HepG2 (cell line): ENCODE results near the gene ZNF414. TPM values are rescaled to one million over a fixed set of nuclear protein-coding genes. Genes with fewer than 3 reads are reported as not detected.
A peak's percentile ranks its signal among the peaks of the same experiment; 100 is the strongest.

Experiments used
- ATAC-seq: fragments of 200-7000 bp; cut with Tn5 transposase; 3 replicates; pipeline ENCODE4 v1.9.1; 2020; ENCODE audit warnings: mild to moderate bottlenecking, moderate library complexity
- BruUV-seq: library from RNA; stranded (reverse); fragments of 400-500 nt; replicated peaks from 2 replicates; lab custom pipeline; 2021; lab: Mats Ljungman, UMichigan
- CTCF ChIA-PET: fragments of 300-600 bp; formaldehyde crosslinking; extraction: SDS; loops from one replicate; lab custom pipeline; 2021; ENCODE audit warnings: low total read pairs, inconsistent platforms, low intra/inter-chr PET ratio; lab: Yijun Ruan, JAX
- POLR2A ChIA-PET: fragments of 350-600 bp; sonication (Branson Sonifier 250); formaldehyde crosslinking; loops from one replicate; lab custom pipeline; 2020; ENCODE audit warnings: antibody characterized with exemption, inconsistent platforms; lab: Yijun Ruan, JAX
- DNase-seq: peaks from one replicate; pipeline ENCODE4 v3.0.0-alpha.2; 2015; ENCODE audit warnings: low spot score
- FAIRE-seq: peaks from 3 replicates; lab custom pipeline; 2011; peaks lifted over from hg19 to GRCh38; lab: Jason Lieb, UNC
- H2AFZ ChIP-seq: one replicate; pipeline ENCODE4 v1.6.1; 2011; ENCODE audit warnings: low read length, inconsistent platforms
- H3K27ac ChIP-seq: fragments of 300-600 bp; 3 replicates; pipeline ENCODE4 v1.8.0; 2011; ENCODE audit warnings: mixed run types, mild to moderate bottlenecking, mixed read lengths, low read length, inconsistent platforms; ENCODE audit not compliant: insufficient read depth; ENCODE audit errors: extremely low read length
- H3K27me3 ChIP-seq, 2 experiments: fragments of 200-600 bp in 1 of 2; 2 replicates in 1 of 2; 3 replicates in 1 of 2; pipeline versions ENCODE4 v1.6.0 to v1.8.0; 2011; ENCODE audit warnings: low read length in 2 of 2, mild to moderate bottlenecking in 2 of 2, moderate library complexity in 2 of 2, inconsistent platforms in 1 of 2; ENCODE audit not compliant: insufficient read depth in 2 of 2, control insufficient read depth in 1 of 2
- H3K36me3 ChIP-seq, 2 experiments: fragments of 200-600 bp in 1 of 2; replicated peaks in 1 of 2; 2 replicates in 1 of 2; 3 replicates in 1 of 2; pipeline versions ENCODE4 v1.5.1 to v1.8.0; 2011; ENCODE audit warnings: low read length in 2 of 2, inconsistent platforms in 1 of 2; ENCODE audit not compliant: insufficient read depth in 2 of 2, control insufficient read depth in 1 of 2
- H3K4me1 ChIP-seq: 2 replicates; pipeline ENCODE4 v1.5.1; 2012; ENCODE audit warnings: low read length, inconsistent platforms; ENCODE audit not compliant: insufficient read depth
- H3K4me2 ChIP-seq: 2 replicates; pipeline ENCODE4 v1.6.0; 2011; ENCODE audit warnings: low read depth, low read length, inconsistent platforms
- H3K4me3 ChIP-seq, 3 experiments: fragments of 200-600 bp in 1 of 3; sonication (generic), shearing (Covaris generic) in 1 of 3; replicated peaks in 1 of 3; 2 replicates each; pipeline ENCODE4 v1.5.1; 2011 to 2016; ENCODE audit warnings: low read length in 3 of 3, inconsistent platforms in 2 of 3, low read depth in 2 of 3, mild to moderate bottlenecking in 2 of 3, control low read depth in 1 of 3, mixed read lengths in 1 of 3; ENCODE audit not compliant: insufficient read depth in 1 of 3
- H3K79me2 ChIP-seq: one replicate; pipeline ENCODE4 v1.6.1; 2011; ENCODE audit warnings: low read length, inconsistent platforms; ENCODE audit not compliant: insufficient read depth
- H3K9ac ChIP-seq: 2 replicates; pipeline ENCODE4 v1.6.0; 2011; ENCODE audit warnings: mild to moderate bottlenecking, low read depth, low read length, inconsistent platforms; ENCODE audit not compliant: insufficient read depth
- H3K9me3 ChIP-seq: 2 replicates; pipeline ENCODE4 v1.5.1; 2012; ENCODE audit warnings: mild to moderate bottlenecking, low read length
- H4K20me1 ChIP-seq: 2 replicates; pipeline ENCODE4 v1.6.0; 2011; ENCODE audit warnings: inconsistent platforms, mild to moderate bottlenecking, low read length, moderate library complexity; ENCODE audit not compliant: insufficient read depth
- EZH2 ChIP-seq: conservative IDR thresholded peaks from 2 replicates; pipeline ENCODE4 v1.6.1; 2012; ENCODE audit warnings: mild to moderate bottlenecking, low read depth, low read length, moderate library complexity
- FOXO1 ChIP-seq: sonication (generic); formaldehyde crosslinking; IDR thresholded peaks from 2 replicates; pipeline ENCODE4 v1.4.0; 2020; ENCODE audit warnings: missing genetic modification reagents
- FOXP4 ChIP-seq: sonication (generic); formaldehyde crosslinking; IDR thresholded peaks from 2 replicates; pipeline ENCODE4 v1.4.0; 2020; ENCODE audit warnings: missing genetic modification reagents
- KLF13 ChIP-seq: sonication (generic); formaldehyde crosslinking; IDR thresholded peaks from 2 replicates; pipeline ENCODE4 v1.4.0; 2020; ENCODE audit warnings: mild to moderate bottlenecking, missing genetic modification reagents
- MTA1 ChIP-seq: sonication (generic); formaldehyde crosslinking; IDR thresholded peaks from 2 replicates; pipeline ENCODE4 v1.4.0; 2020; ENCODE audit warnings: missing genetic modification reagents, mild to moderate bottlenecking, borderline replicate concordance
- NCOA2 ChIP-seq: sonication (generic); formaldehyde crosslinking; IDR thresholded peaks from 2 replicates; pipeline ENCODE4 v1.8.0; 2022; ENCODE audit warnings: inconsistent platforms
- POLR2AphosphoS2 ChIP-seq: IDR thresholded peaks from 2 replicates; pipeline ENCODE4 v1.6.1; 2011; ENCODE audit warnings: low read depth, low read length, improper control_type of control experiment
- ZBTB37 ChIP-seq: sonication (generic); formaldehyde crosslinking; IDR thresholded peaks from 2 replicates; pipeline ENCODE4 v1.4.0; 2020; ENCODE audit warnings: mild to moderate bottlenecking, missing genetic modification reagents
- ZNF788 ChIP-seq: sonication (generic); formaldehyde crosslinking; IDR thresholded peaks from 2 replicates; pipeline ENCODE4 v1.5.0; 2020; ENCODE audit warnings: mild to moderate bottlenecking, missing genetic modification reagents, borderline replicate concordance
- ZNF883 ChIP-seq: sonication (generic); formaldehyde crosslinking; IDR thresholded peaks from 2 replicates; pipeline ENCODE4 v1.5.1; 2020; ENCODE audit warnings: mild to moderate bottlenecking, missing genetic modification reagents; ENCODE audit errors: not compliant biosample characterization
- ZSCAN30 ChIP-seq: sonication (generic); formaldehyde crosslinking; IDR thresholded peaks from 2 replicates; pipeline ENCODE4 v1.5.0; 2020; ENCODE audit warnings: mild to moderate bottlenecking, missing genetic modification reagents
- WGBS: methylation state at CpG from one replicate; pipeline ENCODE4 v1.1.6; 2017; ENCODE audit warnings: low lambda C conversion rate; 5-methylcytosine and 5-hydroxymethylcytosine counted together
- in situ Hi-C: cut with HindIII; loops from 2 replicates; pipeline ENCODE4 v1.10.0; 2017; ENCODE audit warnings: low pct_unique_long_range_greater_than_20kb; ENCODE audit not compliant: extremely low pct_ligation_motif_present
- intact Hi-C: fragments of 100-400 bp; cut with micrococcal nuclease; formaldehyde crosslinking; loops from one replicate; pipeline ENCODE4 v1.10.0; 2022; ENCODE audit not compliant: unreplicated experiment
- polyA plus RNA-seq, 8 experiments: library from polyadenylated mRNA; depleted of rRNA in 3 of 8; stranded (reverse) in 7 of 8; unstranded in 1 of 8; fragments of >200 nt; fragmentation: Illumina TruSeq in 4 of 8; extraction: Trizol in 4 of 8; gene quantifications; 2 replicates each; pipeline versions ENCODE4 v1.2.1 to v1.2.3, GENCODE V29; 2011 to 2016; ENCODE audit warnings: low read depth in 4 of 8, missing spikeins in 1 of 8, mixed read lengths in 1 of 8; ENCODE audit not compliant: insufficient read depth in 1 of 8
- total RNA-seq, 5 experiments: library from RNA; depleted of rRNA; stranded (reverse); fragments of >200 nt; fragmentation: Illumina TruSeq; extraction: Trizol; gene quantifications; 2 replicates each; pipeline ENCODE4 v1.2.3, GENCODE V29; 2016; ENCODE audit warnings: low read depth in 1 of 5

ZNF414 gene
- total and polyA plus RNA-seq, 2 of the 13 experiments (the other 11 are each of a cell fraction or from before 2014, with no cell fraction given): 2.5 to 4.0 TPM

- Histone ChIP-seq H4K20me1 (peaks cover 10% of the 10 kb centered on the region; the same call in 1 of the 2 replicates), H3K4me2 (no peak overlapping the region), H3K27me3 (no peaks in the 10 kb centered on the region), H3K79me2 (no peaks in the 10 kb centered on the region), H3K4me1 (no peaks in the 10 kb centered on the region), H3K36me3 (peaks cover 32 to 52% of the 10 kb centered on the region in 2 experiments; a peak in 4 of 5 replicates), H3K9ac (no peak overlapping the region), H3K27ac (no peak overlapping the region), H3K9me3 (no peaks in the 10 kb centered on the region), H3K4me3 (no peak overlapping the region), H2AFZ (no peak overlapping the region)
- CTCF ChIA-PET: no interaction called here
- POLR2A ChIA-PET: no interaction called here
- no peak for DNase-seq
- intact Hi-C loops (no loop called here), in situ Hi-C loops (no loop called here)
- WGBS: 83% methylated on average over 15 of the region's 15 CpGs
- FAIRE-seq: no peak
- TF ChIP-seq ZNF883: no peak
- TF ChIP-seq NCOA2: no peak
- no peak for TF ChIP-seq ZNF788
- TF ChIP-seq EZH2: no peak
- TF ChIP-seq KLF13 (CRISPR knock-in tag): no peak
- no TSS peak for BruUV-seq
- ATAC-seq: no peak
Observed at GRCh38 chr19:8488365-8488764, 25.6 kb downstream of the ZNF414 start.

GRCh38 chr19:8487137-8487851 lies 26.7 kb downstream of the ZNF414 start:
- ChIA-PET CTCF (no interaction called here), POLR2A (no interaction called here)
- H3K79me2 ChIP-seq: no peaks in the 10 kb centered on the region
- peaks cover 20% of the 10 kb centered on the region for H4K20me1 ChIP-seq
- TF ChIP-seq ZBTB37 (CRISPR knock-in tag) (no peak), ZSCAN30 (CRISPR knock-in tag) (no peak), MTA1 (no peak), FOXP4 (no peak), POLR2AphosphoS2 (0 out of 2 replicates have a peak, but pooled peaks have one; percentile 21), FOXO1 (CRISPR knock-in tag) (no peak)
- no peaks in the 10 kb centered on the region for H3K4me1 ChIP-seq
- ATAC-seq (no peak), FAIRE-seq (no peak), DNase-seq (no peak)
- H3K27ac ChIP-seq: no peak overlapping the region
- no peaks in the 10 kb centered on the region for H3K9me3 ChIP-seq
- H3K36me3 ChIP-seq: peaks cover 37 to 63% of the 10 kb centered on the region in 2 experiments; a peak in 4 of 5 replicates
- intact Hi-C loops (no loop called here), in situ Hi-C loops (no loop called here)
- WGBS: 95% methylated on average over 13 of the region's 13 CpGs
- no TSS peak for BruUV-seq
- no peak overlapping the region for H3K4me2 ChIP-seq
- H2AFZ ChIP-seq: no peak overlapping the region
- no peak overlapping the region for H3K9ac ChIP-seq
- H3K4me3 ChIP-seq: no peak overlapping the region
- H3K27me3 ChIP-seq: no peaks in the 10 kb centered on the region
